ENCODE measurements around the gene CROT. TPM values are rescaled to one million over a fixed set of nuclear protein-coding genes. Genes with fewer than 3 reads are reported as not detected.

CROT gene
- total RNA-seq, 3 donors from 2014 or later, result 4.9 to 6.8 (median 5.4) TPM

- no peak for DNase-seq
- ATAC-seq, result no peak
- Mint-ChIP-seq H3K4me3 (no peak overlapping the region), H3K4me1 (ENCODE audit: low read depth) (no peaks in the 10 kb centered on the region), H3K9me3 (no peaks in the 10 kb centered on the region), H3K27me3 (ENCODE audit: low read depth) (peaks cover 2% of the 10 kb centered on the region), H3K36me3 (ENCODE audit: insufficient read depth) (no peaks in the 10 kb centered on the region)
Measured at GRCh38 chr7:87414794-87415188, 69.3 kb downstream of the CROT start.

- no peaks in the 10 kb centered on the region for H3K36me3 Mint-ChIP-seq (ENCODE audit: insufficient read depth)
- H3K27me3 Mint-ChIP-seq (ENCODE audit: low read depth), result peaks cover 4% of the 10 kb centered on the region
- ATAC-seq, result peak; percentile 43 to 46
- H3K4me1 Mint-ChIP-seq (ENCODE audit: low read depth), result no peaks in the 10 kb centered on the region
- H3K9me3 Mint-ChIP-seq, result no peaks in the 10 kb centered on the region
- DNase-seq, result peak; percentile 64
- H3K4me3 Mint-ChIP-seq, result no peak overlapping the region
Measured at GRCh38 chr7:87416682-87417587, 71.5 kb downstream of the CROT start.

GRCh38 chr7:87420173-87420572 lies 74.7 kb downstream of the CROT start:
- no peaks in the 10 kb centered on the region for H3K9me3 Mint-ChIP-seq
- DNase-seq, result no peak
- H3K36me3 Mint-ChIP-seq (ENCODE audit: insufficient read depth), result no peaks in the 10 kb centered on the region
- no peak overlapping the region for H3K4me3 Mint-ChIP-seq
- ATAC-seq, result no peak
- no peaks in the 10 kb centered on the region for H3K4me1 Mint-ChIP-seq (ENCODE audit: low read depth)
- peaks cover 11% of the 10 kb centered on the region for H3K27me3 Mint-ChIP-seq (ENCODE audit: low read depth)

GRCh38 chr7:87424075-87424474 lies 78.6 kb downstream of the CROT start:
- no peak for DNase-seq
- ATAC-seq, result no peak
- H3K4me1 Mint-ChIP-seq (ENCODE audit: low read depth), result no peaks in the 10 kb centered on the region
- H3K4me3 Mint-ChIP-seq, result no peak overlapping the region
- H3K36me3 Mint-ChIP-seq (ENCODE audit: insufficient read depth), result no peaks in the 10 kb centered on the region
- no peaks in the 10 kb centered on the region for H3K9me3 Mint-ChIP-seq
- H3K27me3 Mint-ChIP-seq (ENCODE audit: low read depth), result peaks cover 10% of the 10 kb centered on the region

- Mint-ChIP-seq H3K9me3 (no peaks in the 10 kb centered on the region), H3K4me1 (ENCODE audit: low read depth) (no peaks in the 10 kb centered on the region), H3K4me3 (no peak overlapping the region), H3K27me3 (ENCODE audit: low read depth) (peaks cover 8% of the 10 kb centered on the region), H3K36me3 (ENCODE audit: insufficient read depth) (no peaks in the 10 kb centered on the region)
- no peak for ATAC-seq
- no peak for DNase-seq
Measured at GRCh38 chr7:87426160-87426559, 80.7 kb downstream of the CROT start.

- Mint-ChIP-seq H3K27me3 (ENCODE audit: low read depth) (peaks cover 7% of the 10 kb centered on the region), H3K4me3 (no peak overlapping the region), H3K36me3 (ENCODE audit: insufficient read depth) (no peaks in the 10 kb centered on the region), H3K4me1 (ENCODE audit: low read depth) (no peaks in the 10 kb centered on the region), H3K9me3 (no peaks in the 10 kb centered on the region)
- DNase-seq, result no peak
- ATAC-seq, result no peak
Measured at GRCh38 chr7:87427288-87427687, 81.8 kb downstream of the CROT start.

- Mint-ChIP-seq H3K4me3 (no peak overlapping the region), H3K36me3 (ENCODE audit: insufficient read depth) (no peaks in the 10 kb centered on the region), H3K4me1 (ENCODE audit: low read depth) (no peaks in the 10 kb centered on the region), H3K9me3 (no peaks in the 10 kb centered on the region), H3K27me3 (ENCODE audit: low read depth) (peaks cover 5% of the 10 kb centered on the region)
- DNase-seq (no peak), ATAC-seq (no peak)
Measured at GRCh38 chr7:87432536-87432935, 87.1 kb downstream of the CROT start.

- Mint-ChIP-seq H3K27me3 (ENCODE audit: low read depth) (peaks cover 5% of the 10 kb centered on the region), H3K4me1 (ENCODE audit: low read depth) (no peaks in the 10 kb centered on the region), H3K36me3 (ENCODE audit: insufficient read depth) (no peaks in the 10 kb centered on the region), H3K4me3 (no peak overlapping the region), H3K9me3 (no peaks in the 10 kb centered on the region)
- ATAC-seq, result no peak
- DNase-seq, result no peak
Measured at GRCh38 chr7:87435546-87435945, 90.1 kb downstream of the CROT start.

GRCh38 chr7:87445897-87446296 lies 100.4 kb downstream of the CROT start:
- H3K36me3 Mint-ChIP-seq (ENCODE audit: insufficient read depth), result no peaks in the 10 kb centered on the region
- ATAC-seq (no peak), DNase-seq (no peak)
- no peaks in the 10 kb centered on the region for H3K9me3 Mint-ChIP-seq
- H3K27me3 Mint-ChIP-seq (ENCODE audit: low read depth), result peaks cover 5% of the 10 kb centered on the region
- H3K4me3 Mint-ChIP-seq, result no peak overlapping the region
- H3K4me1 Mint-ChIP-seq (ENCODE audit: low read depth), result no peaks in the 10 kb centered on the region

- Mint-ChIP-seq H3K27me3 (ENCODE audit: low read depth) (peaks cover 5% of the 10 kb centered on the region), H3K36me3 (ENCODE audit: insufficient read depth) (no peaks in the 10 kb centered on the region), H3K9me3 (no peaks in the 10 kb centered on the region), H3K4me1 (ENCODE audit: low read depth) (no peaks in the 10 kb centered on the region), H3K4me3 (no peak overlapping the region)
- ATAC-seq (no peak), DNase-seq (no peak)
Measured at GRCh38 chr7:87447116-87447635, 101.7 kb downstream of the CROT start.

GRCh38 chr7:87448388-87448787 lies 102.9 kb downstream of the CROT start:
- Mint-ChIP-seq H3K9me3 (no peaks in the 10 kb centered on the region), H3K27me3 (ENCODE audit: low read depth) (peaks cover 7% of the 10 kb centered on the region), H3K4me1 (ENCODE audit: low read depth) (no peaks in the 10 kb centered on the region), H3K36me3 (ENCODE audit: insufficient read depth) (no peaks in the 10 kb centered on the region), H3K4me3 (no peak overlapping the region)
- ATAC-seq (no peak), DNase-seq (no peak)

Other genes with a start within 250 kb of the CROT start
- 10 to 100 TPM; 39.7 to 45.5 (median 43.7) TPM for gene DMTF1, start 193.2 kb upstream of the CROT start, total RNA-seq
- 10 to 100 TPM; 38.4 to 43.1 (median 39.3) TPM for gene TMEM243, start 125.9 kb upstream of the CROT start, total RNA-seq
- under 1 TPM in 2 of 3 donors, not detected in 1; 0.18 to 0.27 TPM for gene ABCB4, start 130.0 kb downstream of the CROT start, total RNA-seq